Type B pancreatic cell (in vitro differentiated cells): ENCODE measurements around the gene TTC39A. TPM values are rescaled to one million over a fixed set of nuclear protein-coding genes. Genes with fewer than 3 reads are reported as not detected.
"Not testable (repeated sequence)": the region's sequence is repeated elsewhere in the genome, so short reads cannot be mapped to it uniquely, and the experiment has no call there.

Experiments used
- DNase-seq: peaks from one replicate; pipeline ENCODE4 v3.0.0; 2021; ENCODE audit warnings: mixed read lengths; ENCODE audit not compliant: unreplicated experiment; ENCODE audit errors: extremely low spot score
- H3K27ac Mint-ChIP-seq: 2 replicates; pipeline ENCODE4 v1.8.0; 2021; ENCODE audit warnings: mild to moderate bottlenecking, mixed read lengths
- H3K27me3 Mint-ChIP-seq: 2 replicates; pipeline ENCODE4 v1.8.0; 2021; ENCODE audit warnings: mixed read lengths
- H3K36me3 Mint-ChIP-seq: 2 replicates; pipeline ENCODE4 v1.8.0; 2021; ENCODE audit warnings: mixed read lengths
- H3K4me1 Mint-ChIP-seq: one replicate; pipeline ENCODE4 v1.8.0; 2021; ENCODE audit warnings: mixed read lengths; ENCODE audit not compliant: unreplicated experiment
- H3K4me3 Mint-ChIP-seq: 2 replicates; pipeline ENCODE4 v1.8.0; 2021; ENCODE audit warnings: mild to moderate bottlenecking, mixed read lengths
- H3K9me3 Mint-ChIP-seq: 2 replicates; pipeline ENCODE4 v1.8.0; 2021; ENCODE audit warnings: mixed read lengths
- total RNA-seq: library from RNA; stranded (reverse); gene quantifications from 2 replicates; pipeline ENCODE4 v1.2.1, GENCODE V29; 2021; ENCODE audit warnings: low replicate concordance
- TF ChIP-seq, protein P1 (sequence below): fragments of 200-600 bp; sonication (generic); conservative IDR thresholded peaks from 2 replicates; pipeline ENCODE4 v1.5.0; 2021; ENCODE audit warnings: antibody characterized with exemption, mild to moderate bottlenecking

TTC39A gene
- total RNA-seq, 1 donor from 2014 or later: 16.3 TPM

DNA sequence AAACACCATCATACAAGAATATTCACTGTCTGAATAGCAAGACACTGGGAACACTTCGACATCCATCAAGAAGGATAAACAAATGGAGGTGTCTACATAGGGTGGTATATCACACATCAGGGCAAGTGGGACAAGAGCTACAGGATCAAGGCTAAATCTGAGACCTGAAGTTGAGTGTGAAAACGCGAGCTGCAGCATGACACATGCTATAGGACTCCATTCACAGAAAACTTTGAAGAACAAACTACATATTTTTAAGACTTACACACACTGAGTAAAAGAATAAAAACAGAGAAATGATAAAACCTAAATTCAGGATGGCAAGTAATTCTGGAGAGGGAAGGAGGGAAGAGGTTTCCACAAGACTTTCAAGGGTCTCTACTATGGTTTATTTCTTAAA is 2.1 kb downstream of the TTC39A start:
- Mint-ChIP-seq H3K9me3 (no peaks in the 10 kb centered on the region), H3K27ac (peak overlapping the region; percentile 13)

DNA sequence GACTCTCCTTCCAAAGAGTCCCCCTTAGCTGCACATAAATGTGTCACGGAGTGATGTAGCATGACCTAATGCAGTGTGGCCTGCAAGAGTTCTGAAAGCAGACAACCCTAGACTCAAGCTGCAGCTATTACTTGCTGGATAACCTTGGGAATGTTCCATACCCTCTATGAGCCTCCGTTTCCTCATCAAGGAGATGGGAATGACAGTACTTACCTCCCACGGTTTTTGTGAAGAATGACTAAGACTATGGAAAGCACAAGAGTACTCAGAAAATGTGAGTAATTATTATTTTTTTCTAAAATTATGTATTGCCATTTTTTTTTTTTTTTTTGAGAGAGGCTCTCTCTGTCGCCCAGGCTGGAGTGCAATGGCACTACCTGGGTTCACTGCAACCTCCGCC is 3.0 kb downstream of the TTC39A start:
- Mint-ChIP-seq H3K4me1 (peaks cover 7% of the 10 kb centered on the region), H3K9me3 (no peaks in the 10 kb centered on the region), H3K27ac (no peak overlapping the region), H3K36me3 (no peaks in the 10 kb centered on the region), H3K27me3 (peaks cover 19% of the 10 kb centered on the region), H3K4me3 (no peak overlapping the region)
- TF ChIP-seq, protein P1, sequence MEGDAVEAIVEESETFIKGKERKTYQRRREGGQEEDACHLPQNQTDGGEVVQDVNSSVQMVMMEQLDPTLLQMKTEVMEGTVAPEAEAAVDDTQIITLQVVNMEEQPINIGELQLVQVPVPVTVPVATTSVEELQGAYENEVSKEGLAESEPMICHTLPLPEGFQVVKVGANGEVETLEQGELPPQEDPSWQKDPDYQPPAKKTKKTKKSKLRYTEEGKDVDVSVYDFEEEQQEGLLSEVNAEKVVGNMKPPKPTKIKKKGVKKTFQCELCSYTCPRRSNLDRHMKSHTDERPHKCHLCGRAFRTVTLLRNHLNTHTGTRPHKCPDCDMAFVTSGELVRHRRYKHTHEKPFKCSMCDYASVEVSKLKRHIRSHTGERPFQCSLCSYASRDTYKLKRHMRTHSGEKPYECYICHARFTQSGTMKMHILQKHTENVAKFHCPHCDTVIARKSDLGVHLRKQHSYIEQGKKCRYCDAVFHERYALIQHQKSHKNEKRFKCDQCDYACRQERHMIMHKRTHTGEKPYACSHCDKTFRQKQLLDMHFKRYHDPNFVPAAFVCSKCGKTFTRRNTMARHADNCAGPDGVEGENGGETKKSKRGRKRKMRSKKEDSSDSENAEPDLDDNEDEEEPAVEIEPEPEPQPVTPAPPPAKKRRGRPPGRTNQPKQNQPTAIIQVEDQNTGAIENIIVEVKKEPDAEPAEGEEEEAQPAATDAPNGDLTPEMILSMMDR: no peak
- DNase-seq: no peak

More for the DNA sequence above, 2.1 kb downstream of the TTC39A start:
- Mint-ChIP-seq H3K4me1 (peaks cover 7% of the 10 kb centered on the region), H3K36me3 (no peaks in the 10 kb centered on the region), H3K4me3 (peak overlapping the region; percentile 56), H3K27me3 (peaks cover 18% of the 10 kb centered on the region)
- TF ChIP-seq, protein P1: no peak
- no peak for DNase-seq

DNA sequence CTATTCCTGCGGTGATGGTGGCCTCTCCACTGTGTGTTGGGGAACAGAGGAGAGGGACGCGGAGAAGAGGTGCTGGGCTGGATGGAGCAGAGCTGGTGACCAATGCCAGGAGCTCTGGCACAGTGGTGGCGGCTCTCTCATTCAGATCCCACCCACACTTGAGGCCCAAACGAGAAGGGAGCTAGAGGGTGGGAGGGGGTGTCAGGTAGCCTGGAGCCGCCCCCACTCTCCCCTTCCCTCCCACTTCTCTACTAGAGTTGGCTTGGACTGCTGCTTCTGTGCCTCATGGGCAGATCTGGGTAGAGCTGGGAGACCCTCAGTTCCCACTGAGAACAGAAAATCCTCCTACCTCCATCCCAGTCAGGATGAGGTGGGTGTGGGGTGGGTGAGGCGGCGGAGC is 3.5 kb downstream of the TTC39A start:
- TF ChIP-seq, protein P1: no peak
- peaks cover 7% of the 10 kb centered on the region for H3K4me1 Mint-ChIP-seq
- no peak overlapping the region for H3K4me3 Mint-ChIP-seq
- peaks cover 19% of the 10 kb centered on the region for H3K27me3 Mint-ChIP-seq
- H3K9me3 Mint-ChIP-seq: no peaks in the 10 kb centered on the region
- no peak overlapping the region for H3K27ac Mint-ChIP-seq
- no peaks in the 10 kb centered on the region for H3K36me3 Mint-ChIP-seq
- no peak for DNase-seq

DNA sequence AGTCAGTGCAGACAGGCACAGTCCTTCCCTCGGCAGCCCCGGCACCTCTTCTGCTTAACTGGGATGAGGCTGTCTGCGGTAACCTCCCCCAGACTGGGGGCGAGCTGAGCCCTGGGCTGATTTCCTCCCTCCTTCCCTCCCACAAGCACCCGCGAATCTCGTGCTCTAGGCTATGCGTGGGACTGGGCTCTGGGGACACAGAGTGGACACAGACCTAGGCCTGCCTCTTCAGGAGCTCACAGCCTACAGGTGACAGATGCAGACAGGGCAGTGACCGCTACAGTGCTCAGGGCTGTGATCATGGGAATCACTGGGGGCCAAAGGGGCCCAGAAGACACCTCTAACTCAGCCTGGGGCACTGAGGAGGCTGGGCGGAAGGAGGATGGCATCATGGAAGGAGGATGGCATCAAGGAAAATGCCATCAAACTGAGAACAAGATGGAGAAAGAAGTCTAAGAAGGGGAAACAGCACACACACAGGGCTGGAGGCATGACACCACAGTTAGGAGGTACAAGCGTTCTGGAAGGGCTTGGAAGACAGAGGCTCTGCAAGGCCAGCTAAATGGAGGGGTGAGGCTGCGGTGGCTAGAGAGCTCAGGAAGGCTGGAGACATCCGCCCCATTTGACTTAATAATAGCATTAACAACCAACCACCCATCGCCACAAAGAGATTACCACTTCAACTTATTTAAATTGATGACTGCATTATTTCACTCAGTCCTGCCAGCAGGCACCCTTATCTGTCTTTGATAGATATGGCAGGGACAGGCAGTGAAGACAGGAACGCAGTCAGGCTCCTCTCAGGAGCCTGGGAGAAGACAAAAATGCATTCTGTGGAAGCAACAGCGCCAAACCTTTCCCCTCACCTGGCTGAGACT is 4.2 kb downstream of the TTC39A start:
- no peaks in the 10 kb centered on the region for H3K9me3 Mint-ChIP-seq
- no peak for DNase-seq

DNA sequence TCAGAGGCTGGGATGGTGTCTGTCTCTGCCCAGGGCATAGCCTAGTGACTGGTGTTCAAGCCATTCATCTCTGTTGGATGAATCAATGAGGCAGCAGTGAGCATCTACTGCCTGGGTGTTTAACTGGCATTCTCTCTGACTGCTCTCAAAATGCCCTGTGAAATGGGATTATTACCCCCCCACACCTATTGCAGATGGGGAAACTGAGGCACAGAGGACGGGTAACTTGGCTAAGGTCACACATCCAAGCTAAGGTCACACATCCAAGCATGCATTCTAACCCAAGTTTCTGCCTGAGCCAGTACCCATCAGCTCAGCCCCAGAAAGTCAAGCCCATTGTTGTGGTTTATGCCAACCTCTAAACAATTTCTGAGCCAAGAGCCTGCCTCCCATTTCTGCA is 5.0 kb downstream of the TTC39A start:
- Mint-ChIP-seq H3K36me3 (no peaks in the 10 kb centered on the region), H3K4me3 (no peak overlapping the region), H3K27ac (no peak overlapping the region), H3K4me1 (no peaks in the 10 kb centered on the region), H3K27me3 (peaks cover 11% of the 10 kb centered on the region), H3K9me3 (no peaks in the 10 kb centered on the region)
- TF ChIP-seq, protein P1: no peak
- no peak for DNase-seq

More for the DNA sequence above, 4.2 kb downstream of the TTC39A start:
- Mint-ChIP-seq H3K27ac (peak overlapping the region; percentile 68), H3K36me3 (no peaks in the 10 kb centered on the region), H3K4me3 (peak overlapping the region; percentile 17), H3K27me3 (peaks cover 16% of the 10 kb centered on the region), H3K4me1 (peaks cover 2% of the 10 kb centered on the region)
- TF ChIP-seq, protein P1: no peak

DNA sequence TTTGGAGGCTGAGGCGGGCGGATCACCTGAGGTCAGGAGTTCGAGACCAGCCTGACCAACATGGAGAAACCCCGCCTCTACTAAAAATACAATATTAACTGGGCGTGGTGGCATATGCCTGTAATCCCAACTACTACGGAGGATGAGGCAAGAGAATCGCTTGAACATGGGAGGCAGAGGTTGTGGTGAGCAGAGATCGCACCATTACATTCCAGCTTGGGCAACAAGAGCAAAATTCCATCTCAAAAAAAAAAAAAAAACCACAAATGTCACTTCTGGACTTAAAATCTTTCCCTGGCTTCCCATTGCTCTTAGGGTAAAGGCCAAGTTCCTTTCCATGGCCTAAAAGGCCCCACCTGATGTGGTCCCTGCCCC is 5.4 kb downstream of the TTC39A start:
- not testable (repeated sequence) for H3K27ac Mint-ChIP-seq, H3K4me3 Mint-ChIP-seq, H3K4me1 Mint-ChIP-seq, H3K9me3 Mint-ChIP-seq, DNase-seq, H3K36me3 Mint-ChIP-seq
- peaks cover 11% of the 10 kb centered on the region for H3K27me3 Mint-ChIP-seq
